Measurements from ENCODE around the gene TENM4.

TENM4 gene

DNA sequence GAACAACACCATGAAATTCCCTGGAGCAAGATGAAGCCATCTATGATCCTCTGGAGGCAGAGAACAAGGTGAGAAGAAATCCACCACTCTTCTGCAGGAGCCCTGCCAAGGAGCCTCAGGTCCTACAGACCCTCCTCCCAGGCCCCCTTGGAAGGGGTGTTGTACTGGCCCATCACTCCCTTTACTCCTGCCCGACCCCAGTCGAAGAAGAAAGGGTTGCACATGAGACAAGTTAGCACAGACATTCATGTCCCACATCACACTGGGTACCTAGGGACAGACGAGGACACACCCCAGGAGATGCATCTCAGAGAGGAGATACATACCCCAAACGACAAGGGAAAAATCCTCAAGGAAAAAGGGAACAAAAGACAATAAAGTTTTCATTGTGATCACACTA is 783.4 kb downstream of the TENM4 start:
- no peak overlapping the region for H3K9ac ChIP-seq (ENCODE audit: low read depth, low read length)
- no peak overlapping the region for H3K4me3 ChIP-seq (ENCODE audit: low read depth in 1 of 2, low read length in 2 of 2)
- H3K4me2 ChIP-seq (ENCODE audit: insufficient read depth, low read length) = no peak overlapping the region
- no peak for TF ChIP-seq EZH2 (IDR thresholded peaks at IDR 0.05; ENCODE audit: borderline replicate concordance, low read depth, low read length, severe bottlenecking)
- TF ChIP-seq, protein P1, sequence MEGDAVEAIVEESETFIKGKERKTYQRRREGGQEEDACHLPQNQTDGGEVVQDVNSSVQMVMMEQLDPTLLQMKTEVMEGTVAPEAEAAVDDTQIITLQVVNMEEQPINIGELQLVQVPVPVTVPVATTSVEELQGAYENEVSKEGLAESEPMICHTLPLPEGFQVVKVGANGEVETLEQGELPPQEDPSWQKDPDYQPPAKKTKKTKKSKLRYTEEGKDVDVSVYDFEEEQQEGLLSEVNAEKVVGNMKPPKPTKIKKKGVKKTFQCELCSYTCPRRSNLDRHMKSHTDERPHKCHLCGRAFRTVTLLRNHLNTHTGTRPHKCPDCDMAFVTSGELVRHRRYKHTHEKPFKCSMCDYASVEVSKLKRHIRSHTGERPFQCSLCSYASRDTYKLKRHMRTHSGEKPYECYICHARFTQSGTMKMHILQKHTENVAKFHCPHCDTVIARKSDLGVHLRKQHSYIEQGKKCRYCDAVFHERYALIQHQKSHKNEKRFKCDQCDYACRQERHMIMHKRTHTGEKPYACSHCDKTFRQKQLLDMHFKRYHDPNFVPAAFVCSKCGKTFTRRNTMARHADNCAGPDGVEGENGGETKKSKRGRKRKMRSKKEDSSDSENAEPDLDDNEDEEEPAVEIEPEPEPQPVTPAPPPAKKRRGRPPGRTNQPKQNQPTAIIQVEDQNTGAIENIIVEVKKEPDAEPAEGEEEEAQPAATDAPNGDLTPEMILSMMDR (IDR thresholded peaks at IDR 0.05; ENCODE audit: borderline replicate concordance, extremely low read depth, low read length, poor library complexity, severe bottlenecking) = no peak
- no peaks in the 10 kb centered on the region for H3K9me3 ChIP-seq (ENCODE audit: insufficient read depth, low read length, severe bottlenecking)
- H4K20me1 ChIP-seq (ENCODE audit: insufficient read depth, low read length) = no peaks in the 10 kb centered on the region
- no peak overlapping the region for H3K27ac ChIP-seq (ENCODE audit: low read length)
- no peak overlapping the region for H2AFZ ChIP-seq (ENCODE audit: low read depth, low read length)
- no peaks in the 10 kb centered on the region for H3K4me1 ChIP-seq (ENCODE audit: insufficient read depth, low read length)
- ATAC-seq (ENCODE audit: insufficient read depth, low read depth) (no peak), DNase-seq (no peak)
- H3K36me3 ChIP-seq (ENCODE audit: insufficient read depth, low read length) = no peaks in the 10 kb centered on the region
- peaks cover 10% of the 10 kb centered on the region for H3K27me3 ChIP-seq (ENCODE audit: insufficient read depth, low read length, poor library complexity)
- H3K79me2 ChIP-seq (ENCODE audit: insufficient read depth, low read length) = no peaks in the 10 kb centered on the region

DNA sequence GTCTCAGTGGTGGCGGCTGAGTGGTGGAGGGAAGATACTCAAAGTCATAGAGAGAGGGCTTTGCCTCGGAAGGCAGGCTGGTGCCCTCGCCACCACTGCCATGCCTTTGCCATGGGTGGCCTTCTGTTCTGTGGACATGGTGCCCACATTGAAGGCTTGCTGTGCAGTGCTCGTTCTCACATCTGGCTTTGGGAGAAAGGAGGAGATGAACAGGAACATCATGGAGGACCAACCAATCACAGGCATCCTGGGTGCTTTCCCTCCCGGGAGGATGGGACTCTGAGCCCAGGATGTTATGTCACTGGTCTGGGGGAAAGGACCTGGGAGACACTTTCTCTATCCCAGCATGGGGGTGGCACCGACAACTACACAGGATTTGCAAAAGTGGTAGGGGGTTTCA is 783.8 kb downstream of the TENM4 start:
- no peak overlapping the region for H3K9ac ChIP-seq (ENCODE audit: low read depth, low read length)
- H3K27me3 ChIP-seq (ENCODE audit: insufficient read depth, low read length, poor library complexity) = peaks cover 10% of the 10 kb centered on the region
- H3K79me2 ChIP-seq (ENCODE audit: insufficient read depth, low read length) = no peaks in the 10 kb centered on the region
- no peaks in the 10 kb centered on the region for H3K36me3 ChIP-seq (ENCODE audit: insufficient read depth, low read length)
- no peak overlapping the region for H3K4me2 ChIP-seq (ENCODE audit: insufficient read depth, low read length)
- ATAC-seq (ENCODE audit: insufficient read depth, low read depth) = no peak
- no peak overlapping the region for H3K4me3 ChIP-seq (ENCODE audit: low read depth in 1 of 2, low read length in 2 of 2)
- no peaks in the 10 kb centered on the region for H3K9me3 ChIP-seq (ENCODE audit: insufficient read depth, low read length, severe bottlenecking)
- no peak overlapping the region for H3K27ac ChIP-seq (ENCODE audit: low read length)
- no peaks in the 10 kb centered on the region for H3K4me1 ChIP-seq (ENCODE audit: insufficient read depth, low read length)
- DNase-seq = no peak
- TF ChIP-seq EZH2 (IDR thresholded peaks at IDR 0.05; ENCODE audit: borderline replicate concordance, low read depth, low read length, severe bottlenecking) = no peak
- TF ChIP-seq, protein P1 (IDR thresholded peaks at IDR 0.05; ENCODE audit: borderline replicate concordance, extremely low read depth, low read length, poor library complexity, severe bottlenecking) = no peak
- no peaks in the 10 kb centered on the region for H4K20me1 ChIP-seq (ENCODE audit: insufficient read depth, low read length)
- H2AFZ ChIP-seq (ENCODE audit: low read depth, low read length) = no peak overlapping the region

DNA sequence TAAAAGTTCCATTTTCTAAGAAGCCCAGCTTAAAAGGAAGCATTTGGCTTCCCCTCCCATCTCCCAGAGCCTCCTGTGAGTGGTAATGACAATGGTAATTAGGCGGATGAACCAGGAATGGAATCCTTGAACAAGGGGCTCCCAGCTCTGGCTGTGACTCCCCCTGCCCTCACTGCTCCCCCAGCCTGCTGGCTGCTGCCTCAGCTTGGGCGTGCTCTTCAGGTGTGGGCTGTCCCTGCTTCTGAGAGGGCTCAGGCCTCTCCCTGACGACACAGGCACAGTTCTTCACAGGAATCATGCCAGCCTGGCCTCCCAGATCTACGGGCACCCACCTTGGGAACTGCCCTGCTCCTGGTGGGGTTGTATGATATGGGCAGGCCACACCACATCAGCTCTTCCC is 784.5 kb downstream of the TENM4 start:
- no peak overlapping the region for H3K9ac ChIP-seq (ENCODE audit: low read depth, low read length)
- no peaks in the 10 kb centered on the region for H3K79me2 ChIP-seq (ENCODE audit: insufficient read depth, low read length)
- H2AFZ ChIP-seq (ENCODE audit: low read depth, low read length) = no peak overlapping the region
- TF ChIP-seq, protein P1 (IDR thresholded peaks at IDR 0.05; ENCODE audit: borderline replicate concordance, extremely low read depth, low read length, poor library complexity, severe bottlenecking) = no peak
- TF ChIP-seq EZH2 (IDR thresholded peaks at IDR 0.05; ENCODE audit: borderline replicate concordance, low read depth, low read length, severe bottlenecking) = no peak
- no peak overlapping the region for H3K27ac ChIP-seq (ENCODE audit: low read length)
- H3K4me2 ChIP-seq (ENCODE audit: insufficient read depth, low read length) = no peak overlapping the region
- H3K9me3 ChIP-seq (ENCODE audit: insufficient read depth, low read length, severe bottlenecking) = no peaks in the 10 kb centered on the region
- ATAC-seq (ENCODE audit: insufficient read depth, low read depth) (no peak), DNase-seq (no peak)
- H3K36me3 ChIP-seq (ENCODE audit: insufficient read depth, low read length) = no peaks in the 10 kb centered on the region
- H3K4me1 ChIP-seq (ENCODE audit: insufficient read depth, low read length) = no peaks in the 10 kb centered on the region
- no peaks in the 10 kb centered on the region for H4K20me1 ChIP-seq (ENCODE audit: insufficient read depth, low read length)
- no peak overlapping the region for H3K4me3 ChIP-seq (ENCODE audit: low read depth in 1 of 2, low read length in 2 of 2)
- H3K27me3 ChIP-seq (ENCODE audit: insufficient read depth, low read length, poor library complexity) = peaks cover 10% of the 10 kb centered on the region

DNA sequence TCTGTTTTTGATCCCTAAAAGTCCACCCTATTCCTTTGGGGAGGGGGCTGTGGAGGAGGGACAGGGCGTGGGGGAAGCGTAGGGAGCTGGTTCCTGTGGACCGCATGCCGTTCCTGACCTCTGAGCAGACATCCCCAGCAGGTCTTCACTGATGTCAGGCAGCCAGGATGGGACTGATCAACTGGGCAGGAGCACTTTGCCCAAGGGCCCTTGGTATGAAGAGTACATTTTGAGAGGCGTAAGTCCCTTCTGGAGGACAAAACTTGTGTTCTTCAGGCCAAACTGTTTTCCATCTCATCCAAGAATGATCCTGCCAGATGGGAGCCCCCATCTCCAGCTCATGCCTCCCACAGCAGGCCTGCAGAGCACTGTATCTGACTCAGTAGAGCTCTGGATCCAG is 785.3 kb downstream of the TENM4 start:
- ATAC-seq (ENCODE audit: insufficient read depth, low read depth) = no peak
- Histone ChIP-seq H4K20me1 (ENCODE audit: insufficient read depth, low read length) (no peaks in the 10 kb centered on the region), H3K4me2 (ENCODE audit: insufficient read depth, low read length) (no peak overlapping the region), H3K9ac (ENCODE audit: low read depth, low read length) (no peak overlapping the region), H3K36me3 (ENCODE audit: insufficient read depth, low read length) (no peaks in the 10 kb centered on the region), H3K27ac (ENCODE audit: low read length) (no peak overlapping the region), H2AFZ (ENCODE audit: low read depth, low read length) (no peak overlapping the region), H3K27me3 (ENCODE audit: insufficient read depth, low read length, poor library complexity) (peaks cover 10% of the 10 kb centered on the region), H3K4me1 (ENCODE audit: insufficient read depth, low read length) (no peaks in the 10 kb centered on the region), H3K79me2 (ENCODE audit: insufficient read depth, low read length) (no peaks in the 10 kb centered on the region), H3K4me3 (ENCODE audit: low read depth in 1 of 2, low read length in 2 of 2) (no peak overlapping the region), H3K9me3 (ENCODE audit: insufficient read depth, low read length, severe bottlenecking) (no peaks in the 10 kb centered on the region)
- TF ChIP-seq EZH2 (IDR thresholded peaks at IDR 0.05; ENCODE audit: borderline replicate concordance, low read depth, low read length, severe bottlenecking) = no peak
- TF ChIP-seq, protein P1 (IDR thresholded peaks at IDR 0.05; ENCODE audit: borderline replicate concordance, extremely low read depth, low read length, poor library complexity, severe bottlenecking) = no peak
- DNase-seq = no peak

All from DND-41 (cell line).